LNCAP (cell line): ENCODE data around the gene ZNF436.

Experiments used
- TF ChIP-seq, protein P1 (sequence below): fragments of 450-650 bp; IDR thresholded peaks from 2 replicates; pipeline ENCODE4 v1.5.1; 2017; ENCODE audit warnings: mild to moderate bottlenecking

The ZNF436 gene

GRCh38 chr1:23380719-23381118 lies 11.1 kb upstream of the ZNF436 start:
- TF ChIP-seq, protein P1, sequence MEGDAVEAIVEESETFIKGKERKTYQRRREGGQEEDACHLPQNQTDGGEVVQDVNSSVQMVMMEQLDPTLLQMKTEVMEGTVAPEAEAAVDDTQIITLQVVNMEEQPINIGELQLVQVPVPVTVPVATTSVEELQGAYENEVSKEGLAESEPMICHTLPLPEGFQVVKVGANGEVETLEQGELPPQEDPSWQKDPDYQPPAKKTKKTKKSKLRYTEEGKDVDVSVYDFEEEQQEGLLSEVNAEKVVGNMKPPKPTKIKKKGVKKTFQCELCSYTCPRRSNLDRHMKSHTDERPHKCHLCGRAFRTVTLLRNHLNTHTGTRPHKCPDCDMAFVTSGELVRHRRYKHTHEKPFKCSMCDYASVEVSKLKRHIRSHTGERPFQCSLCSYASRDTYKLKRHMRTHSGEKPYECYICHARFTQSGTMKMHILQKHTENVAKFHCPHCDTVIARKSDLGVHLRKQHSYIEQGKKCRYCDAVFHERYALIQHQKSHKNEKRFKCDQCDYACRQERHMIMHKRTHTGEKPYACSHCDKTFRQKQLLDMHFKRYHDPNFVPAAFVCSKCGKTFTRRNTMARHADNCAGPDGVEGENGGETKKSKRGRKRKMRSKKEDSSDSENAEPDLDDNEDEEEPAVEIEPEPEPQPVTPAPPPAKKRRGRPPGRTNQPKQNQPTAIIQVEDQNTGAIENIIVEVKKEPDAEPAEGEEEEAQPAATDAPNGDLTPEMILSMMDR: no peak

DNA sequence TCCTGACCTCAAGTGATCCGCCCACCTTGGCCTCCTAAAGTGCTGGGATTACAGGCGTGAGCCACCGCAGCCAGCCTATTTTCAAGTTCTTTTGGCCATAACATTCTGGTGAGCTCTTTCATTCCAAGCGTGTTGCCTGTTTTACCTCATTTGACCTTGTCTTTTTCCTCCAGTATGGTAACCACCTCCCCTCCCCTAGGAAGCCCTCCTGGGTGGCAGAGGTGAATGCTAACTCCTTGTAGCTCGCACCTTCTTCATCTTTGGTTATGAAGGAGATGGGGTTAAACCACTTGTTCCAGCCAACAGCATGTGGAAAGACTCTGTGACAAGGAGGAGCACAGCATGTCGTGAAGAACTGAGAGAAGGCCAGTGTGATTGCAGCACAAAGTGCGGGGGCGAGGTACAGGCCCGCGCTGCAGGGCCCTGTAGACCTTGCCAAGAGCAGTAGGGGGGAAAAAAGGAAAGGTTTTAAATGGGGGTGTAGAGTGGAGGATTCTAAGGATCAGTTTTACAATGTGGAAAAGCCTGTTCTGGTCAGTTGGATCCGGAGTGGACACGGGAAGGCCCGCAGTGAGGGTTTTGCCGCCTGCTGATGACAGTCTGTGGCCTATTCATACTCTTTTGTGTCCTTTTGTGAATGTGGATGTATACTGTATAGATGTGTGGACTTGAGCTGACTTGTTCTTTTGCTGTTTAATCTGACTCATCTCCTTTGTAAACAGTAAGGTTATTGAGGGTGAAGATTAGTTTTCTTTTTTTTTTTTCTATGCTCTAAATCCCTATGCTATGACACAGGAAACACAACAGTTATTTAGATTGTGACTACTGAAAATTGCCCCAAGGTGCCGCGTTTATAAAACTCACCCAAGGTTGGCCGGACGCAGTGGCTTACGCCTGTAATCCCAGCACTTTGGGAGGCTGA lies 7.5 kb upstream of the ZNF436 start:
- TF ChIP-seq, protein P1: no peak

DNA sequence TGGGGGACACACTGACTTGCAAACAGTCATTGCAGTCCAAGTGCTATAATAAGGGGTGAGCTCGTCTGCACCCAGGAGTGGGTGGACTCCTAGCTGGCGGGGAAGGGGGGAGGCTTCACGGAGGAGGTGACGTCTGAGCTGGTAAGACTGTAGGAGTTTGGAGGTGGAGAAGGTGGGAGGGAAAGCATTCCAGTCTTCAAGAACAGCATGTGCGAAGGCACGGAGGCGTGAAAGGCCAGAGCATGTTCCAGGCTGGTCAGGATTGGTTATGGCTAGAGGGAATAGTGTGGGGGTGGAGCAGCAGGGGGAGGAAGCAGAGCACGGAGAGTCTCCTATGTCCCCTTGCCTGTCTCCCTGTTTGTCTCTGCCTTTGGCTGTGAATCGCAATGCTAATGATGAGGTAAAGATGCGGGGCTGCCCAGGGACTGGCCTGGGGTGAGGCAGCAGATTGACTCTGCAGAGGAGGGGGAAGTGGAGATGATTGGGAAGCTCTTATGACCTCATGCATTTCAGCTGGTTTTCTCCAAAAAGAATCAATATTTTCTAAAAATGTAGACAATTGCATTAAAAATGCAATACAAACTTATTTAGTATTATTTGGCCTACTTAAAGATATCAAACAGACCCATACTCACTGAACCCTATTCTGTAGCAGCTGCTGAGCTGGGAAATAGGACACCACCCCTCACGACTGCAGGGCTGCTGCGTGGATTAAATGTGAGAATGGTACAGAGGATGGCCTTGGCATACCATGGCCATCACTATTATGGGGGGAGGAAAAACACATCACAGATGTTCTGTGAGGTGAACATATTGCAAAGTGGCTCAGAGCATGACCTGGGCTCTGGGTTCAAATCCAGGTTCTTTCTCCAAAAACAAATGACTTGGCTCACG lies 2.6 kb upstream of the ZNF436 start:
- TF ChIP-seq, protein P1: no peak

DNA sequence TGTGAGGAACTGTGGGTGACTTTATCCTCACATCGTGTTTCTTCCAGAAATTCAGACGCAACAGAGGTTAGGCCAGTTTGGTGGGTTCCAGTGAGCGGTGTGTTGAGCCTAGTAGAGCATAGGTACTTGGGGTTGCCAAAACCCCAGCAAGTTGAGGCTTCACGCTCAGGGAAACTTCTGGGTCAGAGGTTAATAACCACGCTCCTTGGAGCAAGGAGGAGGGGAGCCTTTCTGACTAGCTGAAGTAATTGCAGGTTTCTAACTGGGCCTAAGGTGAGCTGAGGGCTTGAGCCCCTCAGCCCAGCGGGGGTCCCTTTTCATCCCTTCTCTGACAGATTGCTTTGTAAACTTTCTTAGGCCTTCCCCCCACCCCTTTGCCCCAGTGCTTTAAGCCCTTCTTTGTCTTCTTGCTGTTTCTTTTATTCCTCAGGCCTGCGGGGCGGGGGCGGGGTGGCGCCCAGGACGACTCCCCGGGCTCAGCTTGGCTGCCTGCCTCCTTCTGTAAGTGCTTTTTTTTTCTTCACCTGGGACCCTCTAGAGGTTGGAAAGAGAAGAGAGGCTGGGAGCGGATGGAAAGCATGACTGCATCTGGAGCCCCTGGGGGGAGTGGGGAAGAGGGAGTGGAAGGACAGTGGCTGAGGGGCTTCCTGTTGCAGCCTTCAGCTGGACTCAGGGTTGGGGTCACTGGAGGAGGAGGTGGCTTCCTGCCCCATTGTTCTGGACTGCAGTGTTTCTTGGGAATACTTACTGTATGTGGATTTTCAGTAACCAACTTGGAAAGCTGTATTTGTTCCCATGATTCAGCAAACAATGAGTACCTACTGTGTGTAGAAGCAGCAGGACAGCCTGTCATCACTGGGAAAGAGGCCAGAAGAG lies 1.3 kb upstream of the ZNF436 start:
- TF ChIP-seq, protein P1: no peak

DNA sequence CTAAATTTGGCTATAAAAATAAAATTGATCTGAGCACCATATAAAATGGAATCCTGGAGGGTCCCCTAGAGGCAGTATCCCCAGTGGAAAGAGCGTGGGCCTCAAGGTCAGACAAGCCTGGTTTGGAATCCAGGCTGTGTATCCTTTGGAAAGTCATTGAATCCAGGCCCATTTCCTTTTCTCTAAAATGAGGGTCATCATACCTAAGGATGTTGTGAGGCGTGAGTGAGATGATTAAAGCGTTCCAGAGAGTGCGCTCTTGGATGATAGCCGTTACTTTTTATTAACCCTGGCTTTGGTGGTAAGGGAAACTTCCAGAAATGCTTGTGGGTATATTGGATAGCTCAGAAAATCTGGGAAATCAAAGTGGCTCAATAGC lies 683 bp upstream of the ZNF436 start:
- TF ChIP-seq, protein P1: no peak

GRCh38 chr1:23368562-23369334 lies 888 bp downstream of the ZNF436 start:
- TF ChIP-seq, protein P1: no peak
